ENCODE measurements around the gene ZNF148.

- TF ChIP-seq CTCF (IDR thresholded peaks at IDR 0.05) (no peak), POLR2A (IDR thresholded peaks at IDR 0.05) (no peak)
Measured at GRCh38 chr3:125367403-125368230, 7.5 kb downstream of the ZNF148 start.
